Hepatocyte (in vitro differentiated cells): Measurements from ENCODE around the gene MTA3. TPM values are rescaled to one million over a fixed set of nuclear protein-coding genes. Genes with fewer than 3 reads are reported as not detected.
A peak's percentile ranks its signal among the peaks of the same experiment; 100 is the strongest.

Experiments
- DNase-seq: peaks from one replicate; pipeline ENCODE4 v3.0.0-alpha.2; 2016; ENCODE audit warnings: low spot score
- H2AFZ ChIP-seq: fragments of 200-600 bp; sonication (generic); 2 replicates; pipeline ENCODE4 v1.6.0; 2016; ENCODE audit warnings: antibody characterized with exemption, mild to moderate bottlenecking
- H3K27ac ChIP-seq: fragments of 200-600 bp; sonication (generic); 2 replicates; pipeline ENCODE4 v1.5.1; 2016; ENCODE audit warnings: mild to moderate bottlenecking
- H3K27me3 ChIP-seq: fragments of 200-600 bp; sonication (generic); 2 replicates; pipeline ENCODE4 v1.6.1; 2016
- H3K36me3 ChIP-seq: fragments of 200-600 bp; sonication (generic); replicated peaks from 2 replicates; pipeline ENCODE4 v1.5.1; 2016; ENCODE audit warnings: low read depth; ENCODE audit not compliant: insufficient read depth
- H3K4me1 ChIP-seq: fragments of 200-600 bp; sonication (generic); 2 replicates; pipeline ENCODE4 v1.5.1; 2016; ENCODE audit warnings: mild to moderate bottlenecking, moderate library complexity; ENCODE audit not compliant: insufficient read depth
- H3K4me2 ChIP-seq: fragments of 200-600 bp; sonication (generic); 2 replicates; pipeline ENCODE4 v1.6.0; 2016
- H3K4me3 ChIP-seq: fragments of 200-600 bp; sonication (generic); 2 replicates; pipeline ENCODE4 v1.5.1; 2016; ENCODE audit warnings: mild to moderate bottlenecking
- H3K79me2 ChIP-seq: fragments of 200-600 bp; sonication (generic); 2 replicates; pipeline ENCODE4 v1.6.0; 2017; ENCODE audit warnings: mild to moderate bottlenecking
- H3K9me2 ChIP-seq: fragments of 200-600 bp; sonication (generic); replicated peaks from 2 replicates; pipeline ENCODE4 v1.6.0; 2017; ENCODE audit warnings: mild to moderate bottlenecking; ENCODE audit not compliant: insufficient read depth
- H3K9me3 ChIP-seq: fragments of 200-600 bp; sonication (generic); 2 replicates; pipeline ENCODE4 v1.5.1; 2016; ENCODE audit warnings: low read depth, mild to moderate bottlenecking
- H4K20me1 ChIP-seq: fragments of 200-600 bp; sonication (generic); 2 replicates; pipeline ENCODE4 v1.6.0; 2016; ENCODE audit warnings: mild to moderate bottlenecking; ENCODE audit not compliant: insufficient read depth, poor library complexity, severe bottlenecking
- CTCF ChIP-seq: fragments of 200-600 bp; sonication (generic); IDR thresholded peaks from 2 replicates; pipeline ENCODE4 v1.5.1; 2016; ENCODE audit warnings: antibody characterized with exemption, mild to moderate bottlenecking; ENCODE audit not compliant: poor library complexity
- EZH2 ChIP-seq: fragments of 200-600 bp; sonication (generic); IDR thresholded peaks from 2 replicates; pipeline ENCODE4 v1.6.1; 2016; ENCODE audit warnings: antibody characterized with exemption, mild to moderate bottlenecking, borderline replicate concordance
- EZH2phosphoT487 ChIP-seq: fragments of 200-600 bp; sonication (generic); IDR thresholded peaks from one replicate; pipeline ENCODE4 v1.6.1; 2018; ENCODE audit warnings: antibody characterized with exemption, mild to moderate bottlenecking, low read depth, moderate library complexity; ENCODE audit not compliant: unreplicated experiment, severe bottlenecking
- WGBS: methylation state at CpG from one replicate; pipeline ENCODE4 v1.1.6; 2016; ENCODE audit warnings: low lambda C conversion rate; ENCODE audit errors: missing lambda C conversion rate; 5-methylcytosine and 5-hydroxymethylcytosine counted together
- polyA plus RNA-seq: library from polyadenylated mRNA; unstranded; fragments of >200 nt; fragmentation: Nextera tagmentation; extraction: Ambion mirVana; gene quantifications from 2 replicates; pipeline ENCODE4 v1.2.1, GENCODE V29; 2016
- total RNA-seq: library from RNA; depleted of rRNA; stranded (reverse); fragments of >200 nt; gene quantifications from 2 replicates; pipeline ENCODE4 v1.2.3, GENCODE V29; 2014

Gene MTA3
- total and polyA plus RNA-seq, 2 experiments from 2014 or later: 34.6 to 44.3 TPM

DNA sequence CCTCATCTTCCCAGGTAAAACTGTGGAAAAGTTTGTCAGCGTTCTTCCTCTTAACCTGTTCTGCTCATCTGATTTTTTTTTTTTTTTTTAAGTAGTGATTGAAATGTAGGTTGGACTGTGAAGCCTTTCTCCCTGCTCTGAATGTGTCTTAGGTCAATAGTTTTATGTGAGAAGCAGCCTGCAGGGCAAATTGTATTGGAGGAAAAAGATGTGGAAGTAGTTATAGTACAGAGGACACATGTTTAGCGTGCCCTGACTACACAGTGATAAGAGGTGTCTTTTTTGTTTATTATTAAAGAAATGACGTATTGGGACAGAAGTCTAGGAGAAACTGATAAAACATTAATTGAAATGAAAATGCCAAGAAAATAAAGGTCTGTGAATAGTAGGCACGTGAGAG is 1.5 kb downstream of the MTA3 start:
- no peak for TF ChIP-seq EZH2phosphoT487
- no peak for TF ChIP-seq EZH2
- no peak for TF ChIP-seq CTCF
- H3K9me3 ChIP-seq: no peaks in the 10 kb centered on the region
- 28% methylated on average over 4 of the region's 4 CpGs for WGBS
- no peak for DNase-seq
- H3K79me2 ChIP-seq: peaks cover 52% of the 10 kb centered on the region
- H4K20me1 ChIP-seq: peaks cover 9% of the 10 kb centered on the region
- H3K4me3 ChIP-seq: peak overlapping the region; percentile 93
- peak overlapping the region; percentile 96 for H3K27ac ChIP-seq
- peaks cover 16% of the 10 kb centered on the region for H3K4me1 ChIP-seq
- H3K9me2 ChIP-seq: no peaks in the 10 kb centered on the region
- peak overlapping the region; percentile 89 for H2AFZ ChIP-seq
- H3K27me3 ChIP-seq: no peaks in the 10 kb centered on the region
- H3K4me2 ChIP-seq: peak overlapping the region; percentile 79
- H3K36me3 ChIP-seq: no peaks in the 10 kb centered on the region

DNA sequence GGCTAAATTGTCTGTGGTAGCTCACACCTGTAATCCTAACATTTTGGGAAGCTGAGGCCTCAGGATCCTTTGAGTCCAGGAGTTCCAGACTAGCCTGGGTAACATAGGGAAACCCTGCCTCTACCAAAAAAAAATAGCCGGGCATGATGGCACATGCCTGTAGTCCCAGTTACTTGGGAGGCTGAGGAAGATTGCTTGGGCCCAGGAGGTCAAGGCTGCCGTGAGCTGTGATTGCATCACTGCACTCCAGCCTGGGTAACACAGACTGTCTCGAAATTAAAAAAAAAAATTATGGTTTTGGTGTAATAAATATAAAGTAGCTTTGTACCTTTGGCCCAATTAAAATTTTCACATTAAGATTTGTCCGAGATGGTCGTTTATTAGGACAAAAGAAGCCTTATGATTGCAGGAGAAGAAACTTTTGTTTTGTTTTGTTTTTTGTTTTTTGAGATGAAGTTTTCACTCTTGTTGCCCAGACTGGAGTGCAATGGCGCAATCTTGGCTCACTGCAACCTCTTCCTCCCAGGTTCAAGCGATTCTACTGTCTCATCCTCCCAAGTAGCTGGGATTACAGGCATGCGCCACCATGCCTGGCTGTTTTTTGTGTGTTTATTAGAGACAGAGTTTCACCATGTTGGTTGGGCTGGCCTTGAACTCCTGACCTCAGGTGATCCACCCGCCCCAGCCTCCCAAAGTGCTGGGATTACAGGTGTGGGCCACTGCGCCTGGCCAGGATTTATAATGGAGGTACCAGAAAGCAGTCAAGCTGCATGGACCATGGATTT is 4.1 kb downstream of the MTA3 start:
- H3K4me3 ChIP-seq: no peak overlapping the region
- H3K79me2 ChIP-seq: peaks cover 75% of the 10 kb centered on the region
- H3K9me2 ChIP-seq: no peaks in the 10 kb centered on the region
- H2AFZ ChIP-seq: no peak overlapping the region
- no peaks in the 10 kb centered on the region for H3K9me3 ChIP-seq
- H3K27ac ChIP-seq: no peak overlapping the region
- no peaks in the 10 kb centered on the region for H3K27me3 ChIP-seq
- WGBS: 95% methylated on average over 10 of the region's 10 CpGs
- TF ChIP-seq EZH2: no peak
- TF ChIP-seq CTCF: no peak
- TF ChIP-seq EZH2phosphoT487: no peak
- no peak for DNase-seq
- H3K4me2 ChIP-seq: no peak overlapping the region
- no peaks in the 10 kb centered on the region for H3K36me3 ChIP-seq
- H3K4me1 ChIP-seq: peaks cover 16% of the 10 kb centered on the region
- peaks cover 12% of the 10 kb centered on the region for H4K20me1 ChIP-seq

GRCh38 chr2:42573256-42573655 is 4.8 kb downstream of the MTA3 start:
- WGBS: 100% methylated on average over 2 of the region's 2 CpGs
- Histone ChIP-seq H4K20me1 (peaks cover 12% of the 10 kb centered on the region), H3K4me3 (no peak overlapping the region), H3K4me2 (no peak overlapping the region), H3K4me1 (peaks cover 8% of the 10 kb centered on the region), H3K27ac (no peak overlapping the region), H2AFZ (no peak overlapping the region), H3K9me2 (no peaks in the 10 kb centered on the region), H3K36me3 (no peaks in the 10 kb centered on the region), H3K9me3 (no peaks in the 10 kb centered on the region), H3K27me3 (no peaks in the 10 kb centered on the region), H3K79me2 (peaks cover 83% of the 10 kb centered on the region)
- no peak for DNase-seq
- TF ChIP-seq EZH2phosphoT487: no peak

- Histone ChIP-seq H3K36me3 (no peaks in the 10 kb centered on the region), H3K27me3 (no peaks in the 10 kb centered on the region), H4K20me1 (peaks cover 7% of the 10 kb centered on the region), H3K4me3 (no peak overlapping the region), H3K9me3 (no peaks in the 10 kb centered on the region), H2AFZ (no peak overlapping the region), H3K4me1 (peaks cover 3% of the 10 kb centered on the region), H3K4me2 (no peak overlapping the region), H3K27ac (no peak overlapping the region), H3K9me2 (no peaks in the 10 kb centered on the region), H3K79me2 (peaks cover 96% of the 10 kb centered on the region)
- DNase-seq: no peak
- no peak for TF ChIP-seq EZH2
- TF ChIP-seq CTCF: no peak
- WGBS: 96% methylated on average over 3 of the region's 3 CpGs
Measured at GRCh38 chr2:42575458-42576064, 7.1 kb downstream of the MTA3 start.
